ENCODE results near the gene KPRP. TPM values are rescaled to one million over a fixed set of nuclear protein-coding genes. Genes with fewer than 3 reads are reported as not detected.

The KPRP gene
- not detected in 2 replicates for total RNA-seq

GRCh38 chr1:152757747-152758146 lies at the start of gene KPRP:
KPRP (plus strand) TSS chr1:152758025; CDS start chr1:152759589, 1,564 bp downstream.

GRCh38 chr1:152774875-152775274 lies 17.1 kb downstream of the KPRP start, which contains the start of gene LCE1F:
LCE1F (plus strand) TSS chr1:152775140; CDS start chr1:152776372, 1,232 bp downstream.

DNA sequence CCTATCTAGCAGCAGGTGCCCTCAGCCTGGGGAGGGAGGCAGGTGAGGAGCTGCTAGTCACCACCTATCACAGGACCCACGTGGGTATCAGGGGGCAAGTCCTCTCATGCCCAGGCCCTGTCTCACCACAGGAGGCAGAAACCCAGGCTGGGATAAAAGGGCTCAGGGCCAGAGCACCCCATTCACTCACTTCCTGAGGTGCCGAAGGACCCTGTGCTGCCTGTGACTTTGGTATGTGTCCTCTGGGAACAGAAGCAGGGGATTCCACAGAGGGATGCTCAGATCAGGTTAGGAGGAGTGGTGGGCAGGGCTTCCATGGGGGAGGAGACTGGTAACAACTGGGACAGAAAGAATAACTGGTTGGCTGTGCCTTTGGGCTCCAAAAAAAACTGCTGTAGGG lies 28.3 kb downstream of the KPRP start, which contains the start of gene LCE1E:
LCE1E (plus strand) TSS at position 181 of the 400 bp plus-strand sequence. CDS start 1,043 bp downstream, outside the sequence.

DNA sequence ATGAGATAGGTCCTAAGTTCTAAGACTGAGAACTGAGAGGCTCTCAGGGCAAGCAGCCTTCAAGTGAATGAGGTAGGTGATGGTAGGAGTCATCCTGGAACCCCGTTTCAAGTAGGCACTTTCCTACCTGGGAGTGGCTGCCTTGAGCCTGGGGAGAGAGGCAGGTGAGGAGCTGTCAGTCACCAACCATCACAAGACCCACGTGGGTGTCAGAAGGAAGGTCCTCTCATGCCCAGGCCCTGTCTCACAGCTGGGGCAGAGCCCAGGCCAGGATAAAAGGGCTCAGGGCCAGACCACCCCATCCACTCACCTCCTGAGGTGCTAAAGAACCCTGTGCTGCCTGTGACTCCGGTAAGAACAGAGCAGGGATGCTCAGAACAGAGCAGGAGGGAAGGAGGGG lies 38.6 kb downstream of the KPRP start, which contains the start of gene LCE1D:
LCE1D (plus strand) TSS at position 301 of the 400 bp plus-strand sequence. CDS start 1,074 bp downstream, outside the sequence.

GRCh38 chr1:152806576-152806975 lies 48.8 kb downstream of the KPRP start, which contains the start of gene LCE1C:
LCE1C (minus strand) TSS chr1:152806651; CDS start chr1:152805478, 1,173 bp downstream.

Other genes with a start within 250 kb of the KPRP start
- gene LCE5A, start 247.2 kb upstream of the KPRP start, total RNA-seq, result not detected in 2 replicates
- not detected in 2 replicates for gene CRCT1, start 243.5 kb upstream of the KPRP start, total RNA-seq
- gene LCE3E, start 191.2 kb upstream of the KPRP start, total RNA-seq, result not detected in 2 replicates
- gene LCE3D, start 177.5 kb upstream of the KPRP start, total RNA-seq, result not detected in 2 replicates
- not detected in 2 replicates for gene LCE3C, start 157.8 kb upstream of the KPRP start, total RNA-seq
- not detected in 2 replicates for gene LCE3B, start 144.2 kb upstream of the KPRP start, total RNA-seq
- not detected in 2 replicates for gene LCE3A, start 134.9 kb upstream of the KPRP start, total RNA-seq
- gene LCE2D, start 94.6 kb upstream of the KPRP start, total RNA-seq, result not detected in 2 replicates
- gene LCE2C, start 82.7 kb upstream of the KPRP start, total RNA-seq, result not detected in 2 replicates
- not detected in 2 replicates for gene LCE2B, start 71.9 kb upstream of the KPRP start, total RNA-seq
- not detected in 2 replicates for gene LCE2A, start 59.7 kb upstream of the KPRP start, total RNA-seq
- gene LCE4A, start 49.9 kb upstream of the KPRP start, total RNA-seq, result not detected in 2 replicates
- gene LCE1F, start 17.1 kb downstream of the KPRP start, total RNA-seq, result not detected in 2 replicates
- not detected in 2 replicates for gene LCE1E, start 28.2 kb downstream of the KPRP start, total RNA-seq
- not detected in 2 replicates for gene LCE1D, start 38.7 kb downstream of the KPRP start, total RNA-seq
- not detected in 2 replicates for gene LCE1C, start 48.6 kb downstream of the KPRP start, total RNA-seq
- not detected in 2 replicates for gene LCE1B, start 53.9 kb downstream of the KPRP start, total RNA-seq
- not detected in 2 replicates for gene LCE1A, start 69.4 kb downstream of the KPRP start, total RNA-seq
- gene LCE6A, start 84.8 kb downstream of the KPRP start, total RNA-seq, result not detected in 2 replicates
- not detected in 2 replicates for gene LCE7A, start 102.0 kb downstream of the KPRP start, total RNA-seq
- not detected in 2 replicates for gene SMCP, start 120.3 kb downstream of the KPRP start, total RNA-seq
- not detected in 2 replicates for gene IVL, start 150.5 kb downstream of the KPRP start, total RNA-seq
- gene SPRR5, start 189.2 kb downstream of the KPRP start, total RNA-seq, result not detected in 2 replicates
- gene SPRR4, start 212.6 kb downstream of the KPRP start, total RNA-seq, result not detected in 2 replicates
- not detected in 2 replicates for gene SPRR1A, start 226.1 kb downstream of the KPRP start, total RNA-seq
- gene SPRR3, start 243.7 kb downstream of the KPRP start, total RNA-seq, result not detected in 2 replicates